Activated CD4-positive, alpha-beta T cell treated with anti-CD3 and anti-CD28 coated beads, Interleukin-2, amount 50 U/mL, for 4 hours (primary cell): Measurements from ENCODE around the gene STK26.
A peak's percentile ranks its signal among the peaks of the same experiment; 100 is the strongest.
"Not testable (repeated sequence)": the region's sequence is repeated elsewhere in the genome, so short reads cannot be mapped to it uniquely, and the experiment has no call there.

Experiments used
- DNase-seq, 2 experiments: peaks; one replicate each; pipeline ENCODE4 v3.0.0-alpha.2; 2020

STK26 gene

DNA sequence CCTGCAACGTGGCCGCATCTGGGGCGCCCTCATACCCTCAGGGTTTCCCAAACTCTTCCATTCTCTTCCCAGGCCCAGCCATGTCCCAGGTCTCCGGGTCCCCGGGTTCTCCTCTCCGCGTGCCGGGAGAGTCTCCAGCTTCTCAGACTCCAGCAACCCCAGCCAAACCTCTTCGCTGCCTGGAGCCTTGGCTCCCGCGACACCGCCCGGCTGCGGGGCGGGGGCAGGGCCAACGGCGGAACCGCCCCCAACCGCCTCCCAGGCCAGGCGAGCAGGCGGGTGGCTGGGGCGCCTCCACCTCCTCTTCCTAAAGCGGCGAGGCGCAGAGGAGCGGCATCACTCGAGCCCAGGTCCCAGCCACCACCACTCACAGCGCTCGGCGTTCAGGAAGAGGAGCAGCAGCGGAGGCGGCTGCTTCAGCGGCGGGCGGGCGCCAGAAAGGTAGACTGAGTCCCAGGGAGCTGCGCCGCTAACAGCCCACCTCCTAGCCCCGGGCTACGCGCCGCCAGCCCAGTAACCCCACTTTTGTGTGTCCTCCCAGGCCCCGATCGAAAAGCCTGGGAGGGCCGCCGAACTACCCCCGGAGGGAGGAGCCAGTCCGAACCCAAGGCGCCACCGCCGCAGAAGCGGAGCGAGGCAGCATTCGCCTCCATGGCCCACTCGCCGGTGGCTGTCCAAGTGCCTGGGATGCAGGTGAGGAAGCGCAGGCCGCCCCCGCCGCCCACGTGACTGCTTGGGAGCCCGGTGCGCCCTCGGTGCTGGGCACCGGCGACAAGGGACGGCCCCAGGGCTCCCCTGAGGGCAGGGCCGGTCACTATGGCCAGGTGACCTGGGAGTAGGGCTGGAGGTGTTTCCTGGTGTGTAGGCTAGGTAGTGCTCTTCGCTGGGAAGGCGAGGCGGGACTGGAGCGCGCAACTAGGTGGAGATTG is at the start of gene STK26:
TSS of gene STK26 (plus strand) at position 336 of the 929 bp plus-strand sequence. CDS start at position 652, 316 bp downstream.
- peak; percentile 60 to 69 for DNase-seq

DNA sequence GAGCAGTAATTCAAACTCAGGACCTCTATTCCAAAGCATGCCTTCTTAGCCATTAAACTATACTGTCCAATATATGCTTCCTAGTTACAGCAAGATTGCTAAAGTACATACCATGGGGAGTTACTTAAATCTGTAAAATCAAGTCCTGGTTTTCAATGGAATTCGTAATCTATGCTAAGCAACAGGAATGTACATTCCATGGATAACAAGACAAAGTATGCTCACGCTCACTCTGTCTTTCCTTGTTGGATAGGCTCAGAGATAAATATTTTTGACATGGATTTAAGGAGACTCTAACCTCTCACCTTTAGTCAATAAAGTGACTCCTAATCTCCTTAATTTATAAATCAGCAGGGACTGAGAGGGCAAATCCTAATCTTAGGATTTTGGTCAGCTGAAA is 47.3 kb upstream of the STK26 start:
- DNase-seq: no peak

DNA sequence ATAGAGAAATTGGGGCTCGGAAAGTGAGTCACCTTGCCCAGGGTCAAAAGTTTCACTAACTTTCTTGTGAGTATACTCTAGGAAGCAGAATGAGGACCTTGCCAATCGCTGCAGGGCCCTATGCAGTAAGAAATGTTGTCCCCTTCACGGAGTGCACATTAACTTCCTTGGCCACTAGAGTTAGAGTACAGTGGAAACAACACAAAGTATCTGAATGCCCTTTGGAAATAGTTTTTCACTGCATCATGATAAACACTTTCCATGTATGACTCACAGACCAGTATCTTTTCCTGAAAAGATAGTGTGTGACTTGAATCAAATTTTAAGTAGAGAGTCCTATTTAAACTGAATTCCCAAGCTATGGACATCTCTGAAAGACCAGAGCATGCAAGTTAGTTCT is 45.5 kb upstream of the STK26 start:
- no peak for DNase-seq

DNA sequence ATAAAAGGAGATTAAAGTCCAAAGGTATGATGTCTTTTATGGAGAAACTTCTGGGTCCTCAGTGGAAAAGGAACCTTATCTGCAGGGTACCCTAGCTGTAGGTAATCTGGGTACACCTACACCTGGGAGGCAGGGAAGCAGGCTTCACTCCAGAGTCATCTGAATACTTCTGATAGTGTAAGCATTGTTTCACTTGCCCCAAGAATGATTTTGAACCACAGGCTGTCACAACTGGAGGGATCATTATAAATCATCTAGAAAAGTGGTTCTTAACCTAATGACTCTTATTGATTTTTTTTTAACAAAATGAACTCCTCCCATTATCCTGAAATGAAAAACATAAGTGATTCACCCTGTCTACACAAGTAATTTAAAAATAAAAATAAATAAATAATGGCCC is 44.0 kb upstream of the STK26 start:
- no peak for DNase-seq

DNA sequence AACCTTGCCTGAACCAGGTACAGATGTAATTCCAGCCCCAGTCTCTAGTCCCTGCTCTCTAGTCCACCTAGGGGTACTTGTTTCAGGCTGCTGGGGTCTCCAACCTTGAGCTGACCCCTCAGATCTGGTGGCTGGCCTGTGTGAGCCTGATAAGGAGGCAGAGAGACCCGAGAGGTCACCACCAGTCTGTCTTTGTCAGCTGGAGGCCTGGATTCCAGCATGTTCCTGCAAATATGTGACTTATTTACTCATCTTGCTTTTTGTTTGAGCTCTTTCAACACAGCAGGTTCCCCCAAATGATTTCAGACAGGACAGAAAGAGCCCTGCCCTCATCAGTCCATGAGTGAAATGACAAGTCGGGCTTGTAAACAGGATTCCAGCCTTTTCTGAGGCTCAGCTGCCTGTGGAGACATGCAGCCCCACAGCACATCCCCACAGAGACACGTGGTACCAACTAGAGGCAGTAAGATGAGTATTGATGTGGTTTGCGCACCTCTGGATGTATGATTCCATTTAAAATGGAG is 37.5 kb upstream of the STK26 start:
- DNase-seq: no peak

DNA sequence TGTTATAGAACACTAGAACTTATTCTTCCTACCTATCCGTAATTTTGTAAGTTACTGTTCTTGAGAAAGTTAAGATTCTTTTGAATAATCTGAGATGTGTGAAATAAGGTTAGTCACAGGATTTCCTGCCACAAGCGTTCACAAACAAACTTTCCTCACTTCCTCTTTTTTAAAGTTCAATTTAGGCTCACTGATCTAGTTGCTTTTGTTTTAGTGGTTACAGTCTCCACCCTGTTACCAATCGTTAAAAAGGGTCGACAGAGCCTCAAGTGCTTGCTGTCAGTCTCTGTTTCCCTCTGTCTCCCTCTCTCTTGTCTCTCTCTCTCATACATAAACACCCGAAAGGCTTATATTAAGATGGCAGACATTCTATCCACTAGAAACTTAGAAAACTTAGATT is 35.9 kb upstream of the STK26 start:
- DNase-seq: no peak

DNA sequence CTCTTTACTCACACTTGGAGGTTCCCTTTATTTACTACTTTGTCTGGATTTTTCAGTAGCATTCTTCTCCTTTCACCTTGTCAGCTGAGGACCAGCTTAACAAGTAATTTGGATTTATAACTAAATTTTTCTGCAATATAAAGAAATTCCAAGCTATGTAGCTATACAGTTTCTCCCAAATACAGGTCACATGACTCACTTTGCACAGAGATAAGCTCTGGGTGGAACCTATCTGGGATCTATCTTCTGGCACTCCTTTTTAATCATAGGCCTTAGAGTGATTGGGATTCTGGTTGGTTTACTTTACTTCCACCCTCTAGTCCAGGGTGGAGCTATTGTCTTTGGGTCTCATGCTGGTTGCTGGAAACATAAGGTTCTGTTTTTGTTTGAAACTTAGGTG is 34.9 kb upstream of the STK26 start:
- DNase-seq: no peak

DNA sequence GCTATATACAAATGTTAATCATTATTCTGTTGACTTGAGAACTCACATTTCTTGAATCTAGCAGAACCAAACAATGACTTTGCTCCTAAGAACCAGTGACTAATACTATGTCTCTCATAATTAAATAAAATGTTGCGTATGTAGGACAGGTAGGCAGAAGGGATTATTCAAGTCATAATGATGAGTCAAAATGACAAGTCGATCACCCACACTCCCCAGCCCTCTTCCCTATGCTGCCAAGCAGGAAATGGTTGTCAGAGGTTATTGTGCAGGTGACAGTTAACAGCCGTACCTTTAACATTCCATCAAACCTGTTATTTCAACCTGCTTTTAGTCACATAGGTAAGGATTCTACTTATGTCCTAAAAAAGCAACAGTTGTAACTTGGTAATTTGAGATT is 22.0 kb upstream of the STK26 start:
- peak in 1 of 2 experiments; percentile 21 for DNase-seq

DNA sequence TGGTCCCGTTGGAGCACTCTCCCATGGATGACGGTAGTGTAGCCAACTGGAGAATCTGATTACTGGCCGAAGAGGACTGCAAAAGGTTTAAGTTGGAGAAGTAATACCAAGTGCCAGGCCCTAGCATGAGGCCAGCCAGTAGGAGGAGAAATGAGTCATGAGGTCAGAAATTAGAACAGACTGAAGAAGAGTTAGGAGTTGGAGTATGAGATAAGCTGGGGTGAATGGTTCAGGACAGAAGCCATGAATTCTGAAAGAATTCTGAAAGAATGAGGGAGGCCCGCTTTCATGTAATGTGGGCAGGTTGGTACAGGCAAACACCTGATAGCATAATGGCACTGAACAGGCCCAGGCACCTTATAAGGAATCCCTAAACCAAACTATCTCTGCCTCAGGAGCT is 18.4 kb upstream of the STK26 start:
- DNase-seq: no peak

DNA sequence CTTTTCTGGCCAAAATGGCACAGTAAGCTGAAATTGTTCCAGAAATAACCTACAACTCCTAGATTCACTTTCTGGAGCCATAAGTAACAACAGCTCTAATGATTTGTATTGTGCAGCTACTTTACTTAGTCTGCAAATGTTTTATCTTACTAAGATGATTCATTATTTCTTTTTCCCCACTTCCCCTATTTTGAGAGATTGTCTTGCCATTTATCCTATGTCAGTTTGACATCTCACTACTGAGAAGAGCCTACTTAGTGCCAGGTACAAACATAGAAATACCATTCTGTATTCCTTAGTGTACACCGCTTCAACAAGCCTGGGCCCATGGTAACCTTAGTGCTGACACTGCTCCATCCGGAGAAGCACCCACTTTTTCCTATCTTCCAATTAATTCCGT is 13.8 kb upstream of the STK26 start:
- no peak for DNase-seq

DNA sequence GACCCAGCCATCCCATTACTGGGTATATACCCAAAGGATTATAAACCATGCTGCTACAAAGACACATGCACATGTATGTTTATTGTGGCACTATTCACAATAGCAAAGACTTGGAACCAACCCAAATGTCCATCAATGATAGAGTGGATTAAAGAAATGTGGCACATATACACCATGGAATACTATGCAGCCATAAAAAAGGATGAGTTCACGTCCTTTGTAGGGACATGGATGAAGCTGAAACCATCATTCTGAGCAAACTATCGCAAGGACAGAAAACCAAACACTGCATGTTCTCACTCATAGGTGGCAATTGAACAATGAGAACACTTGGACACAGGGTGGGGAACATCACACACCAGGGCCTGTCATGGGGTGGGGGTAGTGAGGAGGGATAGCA is 12.9 kb upstream of the STK26 start:
- DNase-seq: not testable (repeated sequence)

DNA sequence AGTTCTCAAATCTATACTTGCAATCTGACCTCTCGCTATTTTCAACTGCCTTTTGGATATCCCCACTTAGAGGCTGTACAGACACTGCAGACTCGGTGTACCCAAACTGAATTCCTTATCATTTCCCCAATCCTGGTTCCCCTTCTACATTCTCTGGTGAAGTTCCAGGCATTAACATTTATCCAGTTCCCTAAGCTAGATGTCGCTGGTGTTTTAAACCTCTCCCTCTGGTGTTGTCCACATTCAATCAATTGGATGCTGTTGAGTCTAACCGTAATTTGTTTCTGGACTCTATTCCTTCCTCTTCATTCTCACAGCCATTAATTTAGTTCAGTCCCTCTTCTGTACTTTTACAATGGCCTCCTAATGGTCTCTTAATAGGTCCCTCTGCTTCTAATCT is 7.2 kb upstream of the STK26 start:
- no peak for DNase-seq

DNA sequence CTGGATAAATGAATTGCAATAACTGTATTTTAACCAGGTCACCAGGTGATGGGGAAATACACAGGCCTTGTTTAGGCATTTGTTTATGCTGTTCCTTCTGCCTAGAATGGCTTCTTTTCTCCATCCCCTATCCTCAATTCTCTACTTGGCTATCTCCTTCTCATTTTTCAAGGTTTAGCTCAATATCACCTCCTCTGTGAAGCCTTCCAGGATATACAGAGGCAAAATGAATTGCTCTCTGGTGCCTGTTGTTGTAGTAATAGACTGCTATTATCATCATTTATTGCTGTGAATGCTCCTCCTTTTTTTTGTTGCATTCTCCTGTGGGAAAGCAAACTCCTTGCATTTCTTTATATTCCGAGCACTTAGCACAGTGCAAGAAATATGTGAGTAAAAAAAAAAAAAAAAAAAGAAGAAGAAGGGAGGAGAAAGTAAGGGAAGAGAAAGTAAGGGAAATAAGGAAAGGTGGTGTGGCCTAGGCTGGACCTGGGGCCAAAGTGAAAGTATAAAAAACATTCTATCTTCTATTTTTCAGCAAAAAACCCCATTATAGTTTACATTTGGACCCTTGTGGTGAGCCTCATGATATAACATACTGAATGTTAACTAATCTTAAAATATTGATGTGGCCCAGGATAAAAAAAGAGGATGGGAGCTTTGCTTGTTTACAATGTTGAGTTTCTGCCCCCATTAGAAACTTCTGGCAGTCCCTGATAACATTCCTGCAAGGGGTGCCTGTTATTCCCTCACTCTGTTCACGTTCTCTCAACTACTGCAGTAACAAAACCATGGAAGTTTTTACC is 6.3 kb upstream of the STK26 start:
- no peak for DNase-seq

DNA sequence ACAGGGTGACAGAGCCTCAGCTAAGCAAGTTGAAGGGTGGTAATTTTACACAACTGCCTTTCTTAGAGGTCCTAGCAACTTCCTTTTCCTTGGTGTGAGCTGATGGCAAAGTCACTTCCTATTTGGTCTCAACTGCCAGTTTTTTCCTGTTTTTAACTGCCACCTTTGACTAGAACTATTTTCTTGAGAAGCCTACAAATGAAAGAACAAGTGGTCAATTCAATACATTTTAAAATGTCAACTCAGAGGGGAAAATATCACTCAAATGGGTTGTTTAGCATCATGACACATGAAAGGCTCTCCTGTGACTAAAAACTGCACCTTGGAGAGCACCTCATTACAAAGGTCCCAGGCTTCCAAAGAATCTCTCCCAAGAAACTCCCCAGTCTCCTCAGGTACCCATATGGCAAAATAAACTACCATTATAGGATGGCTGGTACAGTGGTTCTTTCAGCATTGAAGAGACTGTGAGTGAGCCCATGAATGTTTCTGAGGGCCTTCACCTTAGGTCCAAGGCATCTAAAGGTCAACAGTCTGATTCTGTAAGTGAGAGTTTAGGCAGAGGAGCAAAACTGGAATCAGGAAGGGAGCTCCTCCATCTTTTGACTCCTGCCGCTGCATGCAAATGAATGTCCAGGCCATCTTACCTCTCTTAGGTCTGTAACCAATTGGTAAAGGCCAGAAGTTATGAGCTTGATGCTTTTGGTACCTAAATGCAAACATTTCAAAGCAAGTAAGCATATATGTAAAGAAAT is 5.5 kb upstream of the STK26 start:
- no peak for DNase-seq

DNA sequence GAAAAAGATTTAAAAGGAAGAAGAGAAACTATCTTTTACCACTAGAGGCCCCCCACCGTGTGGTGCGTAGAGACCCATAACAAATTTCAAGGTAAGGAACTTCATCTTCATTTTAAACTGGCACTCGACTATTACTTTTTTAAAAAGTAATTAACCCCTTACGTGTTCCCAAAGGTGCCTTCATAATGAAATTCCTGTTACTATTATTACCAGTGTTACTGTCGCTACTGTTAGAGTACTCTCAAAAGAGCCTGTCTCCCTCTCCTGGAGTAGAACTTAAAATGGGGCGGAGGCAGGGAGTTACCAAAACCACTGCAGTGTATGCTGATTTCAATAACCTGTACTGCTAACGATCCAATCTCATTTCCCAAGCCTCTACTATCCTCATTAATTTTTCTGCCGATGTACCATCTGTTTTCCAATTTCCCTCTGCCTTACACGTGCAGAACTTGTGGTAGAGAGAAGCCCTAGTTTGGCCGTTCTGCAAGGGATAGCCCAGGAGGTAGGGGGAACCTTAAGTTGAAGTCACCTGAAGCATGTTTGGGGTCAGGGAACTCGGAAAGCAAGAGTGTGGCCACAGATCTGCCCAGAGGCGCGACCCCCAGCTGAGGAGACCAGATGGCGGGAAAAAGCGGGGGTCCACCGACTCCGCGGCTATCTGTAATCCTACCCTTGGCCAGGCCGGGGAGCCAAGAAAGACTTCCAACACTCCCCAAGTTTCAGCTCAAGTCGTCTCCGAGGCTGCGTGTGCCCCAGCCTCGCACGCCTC is 720 bp upstream of the STK26 start:
- DNase-seq: peak; percentile 3 to 5

DNA sequence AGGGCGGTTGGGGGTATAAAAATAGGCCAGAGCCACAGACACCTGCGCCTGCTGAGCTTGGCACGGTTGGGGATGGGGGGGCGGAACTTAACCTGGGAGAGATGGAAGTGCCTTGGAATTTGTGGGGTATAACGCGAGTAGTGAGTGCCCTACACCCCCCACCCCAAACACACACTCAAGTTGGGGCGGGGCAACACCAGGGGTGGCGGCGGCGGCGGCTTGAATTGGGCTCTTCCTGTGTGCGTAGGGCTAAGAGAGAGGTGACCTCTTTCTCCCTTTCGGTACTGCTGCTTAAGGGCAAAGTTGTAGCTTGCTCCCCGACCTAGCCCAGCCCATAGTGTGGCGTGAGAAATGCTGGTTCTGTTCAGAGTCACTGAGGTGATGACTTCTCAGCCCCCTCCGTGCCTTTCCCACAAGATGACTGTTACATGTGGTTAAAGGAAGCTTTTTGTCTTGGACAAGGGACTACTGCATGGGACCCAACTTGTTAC is 839 bp downstream of the STK26 start:
- peak; percentile 21 to 26 for DNase-seq

DNA sequence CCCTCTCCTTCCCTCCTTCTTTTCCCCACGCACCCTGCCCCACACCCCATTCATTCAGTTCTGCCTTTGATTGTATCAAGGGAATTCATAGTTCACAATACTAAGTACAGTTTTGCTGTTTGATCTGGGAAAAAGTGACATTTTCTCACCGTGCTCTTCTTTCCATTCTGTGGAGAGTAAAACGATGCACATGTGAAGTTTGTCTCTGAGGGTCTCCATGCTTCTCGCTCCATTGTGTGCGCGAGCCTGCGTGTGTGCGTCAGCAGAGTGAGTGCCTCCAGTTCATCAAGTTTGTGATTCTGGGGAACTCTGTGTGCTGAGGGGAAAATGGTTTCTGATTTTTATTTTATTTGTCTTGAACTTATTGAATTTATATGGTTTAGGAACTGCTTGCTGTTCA is 1.9 kb downstream of the STK26 start:
- DNase-seq: no peak

DNA sequence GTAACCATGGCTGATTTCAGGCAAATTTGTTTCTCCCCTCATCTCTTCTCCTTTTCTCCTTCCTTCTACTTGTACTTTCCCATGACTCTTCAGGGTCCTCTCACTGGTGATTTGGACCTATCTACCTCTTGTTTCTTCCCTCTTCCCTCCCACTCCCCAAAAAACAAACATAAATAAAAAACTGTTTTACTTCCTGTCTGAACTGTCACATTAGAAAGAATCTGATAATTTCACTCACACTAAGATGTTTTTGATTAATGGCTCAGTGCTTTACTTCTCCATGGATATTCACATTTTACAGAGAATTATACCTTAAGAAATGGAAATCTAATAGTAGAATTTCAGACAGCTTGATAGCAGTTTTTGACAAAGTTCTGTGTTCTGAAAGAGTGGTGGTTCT is 7.2 kb downstream of the STK26 start:
- no peak for DNase-seq

DNA sequence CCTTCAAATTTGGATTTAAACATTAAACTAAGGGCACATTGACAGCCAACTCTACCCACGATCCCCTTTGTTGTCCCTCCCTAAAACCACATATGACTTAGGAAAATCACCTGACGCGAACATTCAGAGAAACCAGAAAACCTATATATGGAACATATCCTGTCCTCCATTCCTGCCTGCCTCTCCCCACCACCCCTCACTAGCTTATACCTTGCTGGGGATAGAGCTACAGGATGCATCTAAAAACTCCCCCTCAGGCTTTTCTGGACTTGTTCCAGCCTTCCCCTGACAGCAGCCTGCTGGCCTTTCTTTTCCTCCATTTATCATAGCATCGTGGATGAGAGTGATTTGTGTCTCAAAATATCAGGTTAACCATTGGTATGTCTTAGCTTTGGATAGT is 8.8 kb downstream of the STK26 start:
- no peak for DNase-seq

DNA sequence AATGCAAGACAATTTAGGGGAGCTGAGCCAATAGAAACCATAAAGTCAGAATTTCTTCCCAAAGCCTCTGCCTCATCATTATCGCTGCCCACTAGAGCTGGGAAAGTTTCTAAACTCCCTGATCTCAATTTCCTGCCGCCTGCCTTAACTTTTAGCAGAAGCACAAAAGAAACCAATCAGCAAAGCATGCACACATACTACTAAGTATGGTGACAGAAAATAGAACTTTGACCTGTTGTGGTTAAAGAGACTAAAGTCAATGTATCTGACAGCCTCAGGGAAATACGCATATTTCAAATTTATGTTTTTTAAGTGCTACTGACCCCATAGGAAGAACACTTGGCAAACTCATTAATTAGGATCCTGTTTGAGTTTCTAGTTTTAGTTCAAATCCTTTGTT is 10.1 kb downstream of the STK26 start:
- DNase-seq: no peak

DNA sequence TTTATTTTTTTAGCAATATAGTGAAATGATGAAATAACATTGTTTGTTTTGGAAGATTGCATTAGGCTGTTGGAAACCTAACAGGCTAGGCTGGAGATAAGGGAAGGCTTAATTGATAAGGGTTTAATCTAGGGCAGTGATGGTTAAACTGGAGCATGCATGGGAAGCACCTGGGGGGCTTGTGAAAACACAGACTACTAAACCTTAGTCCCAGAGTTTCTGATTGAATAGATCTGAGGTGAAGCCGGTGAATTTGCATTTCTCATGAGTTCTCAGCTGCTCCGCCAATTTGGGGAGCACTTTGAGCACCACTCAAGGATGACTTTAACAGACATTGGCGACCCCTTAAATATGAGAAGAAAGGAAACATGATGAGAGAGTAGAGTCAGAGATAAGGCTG is 11.5 kb downstream of the STK26 start:
- DNase-seq: no peak

DNA sequence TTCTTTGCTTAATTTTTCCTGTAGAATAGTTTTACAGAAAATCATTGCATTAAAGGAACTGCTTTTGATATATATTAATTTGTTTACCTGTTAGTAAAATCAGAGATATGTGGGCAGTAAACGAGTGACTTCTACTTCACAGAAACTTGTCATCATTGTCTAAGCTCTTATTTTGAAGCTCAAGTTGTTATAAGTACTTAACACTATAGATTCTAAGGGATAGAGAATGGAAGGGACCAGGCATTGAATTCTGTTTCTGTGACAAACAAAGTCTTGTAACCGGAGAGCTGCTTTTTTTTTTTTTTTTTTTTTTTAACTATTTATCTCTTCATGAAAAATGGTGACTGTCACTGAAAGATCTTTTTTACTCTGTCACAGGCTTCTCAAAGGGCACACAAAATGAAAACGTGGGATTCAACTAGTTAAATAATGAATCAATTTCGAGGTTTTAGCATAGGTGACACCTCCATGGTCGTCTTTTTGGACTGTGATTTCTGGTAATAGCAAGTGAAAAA is 14.4 kb downstream of the STK26 start:
- DNase-seq: no peak
